Muscle layer of colon (tissue), 2 donors: ENCODE data around the gene MSI2.

Experiments
- H3K27ac ChIP-seq: one replicate; pipeline ENCODE4 v1.7.0; 2013; ENCODE audit warnings: low read depth, mild to moderate bottlenecking, low read length, moderate library complexity
- H3K27me3 ChIP-seq, 2 donors: one replicate each; pipeline ENCODE4 v1.7.0; 2013; ENCODE audit warnings: low read length in 2 of 2, mild to moderate bottlenecking in 2 of 2; ENCODE audit not compliant: insufficient read depth in 2 of 2, control insufficient read depth in 1 of 2
- H3K36me3 ChIP-seq: one replicate; pipeline ENCODE4 v1.7.0; 2013; ENCODE audit warnings: mild to moderate bottlenecking, low read length; ENCODE audit not compliant: insufficient read depth
- H3K4me1 ChIP-seq: one replicate; pipeline ENCODE4 v1.7.0; 2013; ENCODE audit warnings: mild to moderate bottlenecking, low read length; ENCODE audit not compliant: insufficient read depth
- H3K4me3 ChIP-seq, 2 donors: one replicate each; pipeline ENCODE4 v1.7.0; 2013; ENCODE audit warnings: low read length in 2 of 2, low read depth in 1 of 2, mild to moderate bottlenecking in 1 of 2, moderate library complexity in 1 of 2
- H3K9ac ChIP-seq: one replicate; pipeline ENCODE4 v1.7.0; 2013; ENCODE audit warnings: low read length
- H3K9me3 ChIP-seq: one replicate; pipeline ENCODE4 v1.7.0; 2013; ENCODE audit warnings: mild to moderate bottlenecking, low read length
- donor health status: abdominal sarcoma.
- donor health status: Adenocarcinoma of cecum.

The MSI2 gene

DNA sequence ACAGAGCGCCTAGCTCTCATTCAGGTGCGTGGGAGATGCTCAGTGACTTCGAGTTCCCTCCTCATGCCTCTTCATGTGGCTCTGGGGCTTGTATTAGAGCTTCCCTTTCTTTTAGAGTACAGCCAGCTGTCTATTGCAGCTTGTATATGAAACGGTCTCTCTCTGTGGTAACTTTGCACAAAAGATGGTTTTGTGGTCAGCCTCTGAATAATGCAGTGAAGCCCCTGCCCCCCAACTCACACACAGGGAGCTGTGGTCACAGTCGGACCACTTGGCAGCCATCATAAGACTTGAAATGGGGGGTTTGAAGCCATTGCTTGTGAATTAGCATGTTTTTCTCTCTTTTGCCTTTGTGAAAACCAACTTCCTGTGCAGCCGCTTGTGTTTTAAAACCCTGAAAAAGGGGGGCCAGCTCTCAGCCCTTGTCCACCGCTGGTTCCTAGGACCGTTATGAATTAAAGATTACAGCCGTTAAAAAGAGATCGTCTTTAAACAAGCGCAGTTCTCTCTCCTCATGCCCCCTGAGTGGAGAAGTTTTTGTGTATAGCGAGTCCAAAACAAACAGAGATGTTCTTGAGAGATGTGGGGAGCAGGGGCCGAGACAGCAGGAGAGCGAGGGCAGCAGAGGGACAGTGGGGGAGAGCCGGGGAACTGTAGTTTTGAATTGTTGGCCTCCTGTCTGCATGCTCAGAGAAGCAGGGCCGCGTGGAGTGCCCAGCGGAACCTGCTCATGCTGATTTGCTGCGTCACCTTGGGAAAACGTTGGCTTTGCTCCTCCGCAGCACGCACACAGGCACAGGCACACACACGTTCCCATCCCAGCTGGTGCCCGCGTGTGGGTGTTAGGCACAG lies 199.0 kb downstream of the MSI2 start:
- H3K9ac ChIP-seq = no peak overlapping the region
- no peaks in the 10 kb centered on the region for H3K36me3 ChIP-seq
- no peak overlapping the region for H3K4me3 ChIP-seq
- no peaks in the 10 kb centered on the region for H3K9me3 ChIP-seq
- no peaks in the 10 kb centered on the region for H3K27me3 ChIP-seq
- no peak overlapping the region for H3K27ac ChIP-seq
- peaks cover 6% of the 10 kb centered on the region for H3K4me1 ChIP-seq

DNA sequence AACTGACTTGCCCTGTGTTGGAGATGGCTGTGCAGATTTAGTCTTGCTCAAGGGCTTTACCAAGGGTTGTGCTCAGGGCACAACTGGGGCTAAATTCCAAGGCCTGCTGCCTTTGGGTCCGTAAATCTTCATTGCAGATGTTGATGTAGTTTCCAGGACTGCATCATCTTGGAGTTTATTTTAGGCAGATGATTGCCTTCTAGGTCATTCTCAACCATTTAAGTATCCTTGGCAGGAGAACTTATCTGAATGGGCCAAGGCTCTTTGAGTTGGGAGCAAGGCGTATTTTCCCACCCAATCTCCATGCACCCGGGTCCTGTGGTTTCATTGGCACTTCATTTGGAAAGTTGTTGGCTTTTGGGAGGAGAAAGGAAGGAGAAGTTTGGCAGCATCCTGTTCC lies 200.3 kb downstream of the MSI2 start:
- Histone ChIP-seq H3K4me1 (peaks cover 6% of the 10 kb centered on the region), H3K9ac (no peak overlapping the region), H3K9me3 (no peaks in the 10 kb centered on the region), H3K36me3 (no peaks in the 10 kb centered on the region), H3K4me3 (no peak overlapping the region), H3K27me3 (no peaks in the 10 kb centered on the region), H3K27ac (no peak overlapping the region)

DNA sequence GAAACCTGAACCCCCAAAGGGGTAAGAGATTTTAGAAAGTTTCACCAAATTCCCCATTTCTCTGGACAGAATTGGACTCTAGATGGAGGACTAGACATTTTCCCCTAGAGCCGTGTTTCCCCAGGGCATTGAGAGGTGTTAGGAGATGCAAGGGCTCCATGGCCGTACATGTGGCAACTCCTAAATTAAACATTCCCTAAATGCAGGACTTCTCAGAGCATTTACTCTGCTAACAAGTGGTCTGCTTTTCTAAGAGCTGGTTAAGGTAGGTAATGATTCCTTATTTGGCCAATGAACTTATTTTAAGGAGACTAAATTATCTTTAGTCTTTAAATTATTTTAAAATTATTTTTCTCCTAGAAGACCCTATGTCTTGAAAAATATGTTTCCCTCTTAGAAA lies 200.9 kb downstream of the MSI2 start:
- Histone ChIP-seq H3K27me3 (no peaks in the 10 kb centered on the region), H3K4me3 (no peak overlapping the region), H3K27ac (no peak overlapping the region), H3K4me1 (peaks cover 6% of the 10 kb centered on the region), H3K36me3 (no peaks in the 10 kb centered on the region), H3K9me3 (no peaks in the 10 kb centered on the region), H3K9ac (no peak overlapping the region)

DNA sequence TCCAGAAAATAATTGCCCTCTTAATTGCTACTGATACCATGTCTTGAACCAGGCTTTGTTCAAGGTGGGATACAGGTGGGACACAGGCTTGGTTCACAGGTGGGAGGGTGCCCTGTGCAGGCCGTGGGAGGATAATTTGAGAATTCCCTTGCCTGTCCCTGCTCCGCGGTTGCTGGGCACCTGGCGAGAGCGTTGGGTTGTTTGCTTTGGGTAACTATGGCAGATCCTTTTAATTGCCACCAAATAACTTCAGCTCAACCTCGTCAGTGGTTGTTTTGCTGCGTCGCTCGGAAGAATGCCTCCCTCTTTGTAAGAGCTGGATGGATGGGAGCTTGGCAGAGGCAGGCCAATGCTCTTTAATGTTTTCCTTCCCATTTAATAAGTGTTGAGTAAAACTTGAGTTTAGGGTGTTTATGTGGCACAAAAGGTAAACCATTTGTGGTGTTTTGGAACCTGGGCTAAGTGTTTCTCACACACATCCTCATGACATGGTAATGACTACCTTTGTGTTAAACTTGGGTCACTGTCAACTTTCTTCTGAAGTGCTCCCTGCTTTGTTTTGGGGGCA lies 202.5 kb downstream of the MSI2 start:
- Histone ChIP-seq H3K9ac (no peak overlapping the region), H3K4me3 (no peak overlapping the region), H3K27me3 (no peaks in the 10 kb centered on the region), H3K9me3 (no peaks in the 10 kb centered on the region), H3K4me1 (peaks cover 6% of the 10 kb centered on the region), H3K36me3 (no peaks in the 10 kb centered on the region), H3K27ac (no peak overlapping the region)

DNA sequence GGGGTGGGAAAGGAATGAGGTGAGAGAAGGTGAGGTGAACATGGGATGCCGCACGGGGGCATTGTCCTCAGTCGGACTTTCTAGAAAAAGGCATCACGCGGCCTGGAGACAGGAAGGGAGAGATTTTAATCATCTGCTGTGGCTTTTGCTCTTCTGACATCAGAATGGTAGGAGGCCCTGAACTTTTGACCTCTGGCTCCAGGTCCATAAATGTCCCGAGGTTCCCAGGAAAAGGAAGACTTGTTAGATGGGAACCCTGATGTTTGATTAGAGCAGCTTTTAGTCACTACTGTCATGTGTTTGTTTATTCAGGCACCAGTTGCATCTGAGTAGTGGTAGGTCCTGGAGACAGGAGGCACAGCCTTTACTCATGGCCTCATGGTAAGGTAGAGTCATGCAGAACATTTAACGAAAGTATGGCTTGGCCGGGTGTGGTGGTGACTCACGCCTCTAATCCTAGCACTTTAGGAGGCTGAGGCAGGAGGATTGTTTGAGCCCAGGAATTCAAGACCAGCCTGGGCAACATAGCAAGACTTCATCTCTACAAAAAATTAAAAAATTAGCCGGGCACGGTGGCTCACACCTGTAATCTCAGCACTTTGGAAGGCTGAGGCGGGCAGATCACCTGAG lies 203.1 kb downstream of the MSI2 start:
- Histone ChIP-seq H3K36me3 (no peaks in the 10 kb centered on the region), H3K9me3 (no peaks in the 10 kb centered on the region), H3K4me3 (no peak overlapping the region), H3K9ac (no peak overlapping the region), H3K4me1 (peaks cover 6% of the 10 kb centered on the region), H3K27ac (no peak overlapping the region), H3K27me3 (no peaks in the 10 kb centered on the region)

DNA sequence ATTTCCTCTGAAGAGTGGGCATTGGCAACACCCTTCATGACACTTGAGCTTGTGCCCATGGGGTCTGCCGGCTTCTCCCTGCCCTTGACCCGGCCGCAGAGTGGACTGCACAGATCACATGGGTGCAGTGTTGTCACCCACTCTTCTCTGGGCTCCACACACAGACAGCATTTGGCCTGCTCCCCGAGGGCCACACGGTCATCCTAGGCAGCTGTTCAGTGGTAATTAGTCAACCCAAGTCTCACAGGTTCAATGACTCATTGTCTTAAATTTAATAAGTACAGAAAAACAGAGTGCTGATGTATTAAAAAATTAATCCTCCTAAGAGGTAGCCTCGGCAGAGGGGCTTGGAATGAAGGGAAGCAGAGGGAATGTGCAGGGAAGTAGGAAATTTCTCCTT lies 204.8 kb downstream of the MSI2 start:
- no peak overlapping the region for H3K4me3 ChIP-seq
- no peaks in the 10 kb centered on the region for H3K36me3 ChIP-seq
- peaks cover 6% of the 10 kb centered on the region for H3K4me1 ChIP-seq
- H3K9me3 ChIP-seq = no peaks in the 10 kb centered on the region
- no peak overlapping the region for H3K9ac ChIP-seq
- H3K27me3 ChIP-seq = no peaks in the 10 kb centered on the region
- H3K27ac ChIP-seq = no peak overlapping the region

DNA sequence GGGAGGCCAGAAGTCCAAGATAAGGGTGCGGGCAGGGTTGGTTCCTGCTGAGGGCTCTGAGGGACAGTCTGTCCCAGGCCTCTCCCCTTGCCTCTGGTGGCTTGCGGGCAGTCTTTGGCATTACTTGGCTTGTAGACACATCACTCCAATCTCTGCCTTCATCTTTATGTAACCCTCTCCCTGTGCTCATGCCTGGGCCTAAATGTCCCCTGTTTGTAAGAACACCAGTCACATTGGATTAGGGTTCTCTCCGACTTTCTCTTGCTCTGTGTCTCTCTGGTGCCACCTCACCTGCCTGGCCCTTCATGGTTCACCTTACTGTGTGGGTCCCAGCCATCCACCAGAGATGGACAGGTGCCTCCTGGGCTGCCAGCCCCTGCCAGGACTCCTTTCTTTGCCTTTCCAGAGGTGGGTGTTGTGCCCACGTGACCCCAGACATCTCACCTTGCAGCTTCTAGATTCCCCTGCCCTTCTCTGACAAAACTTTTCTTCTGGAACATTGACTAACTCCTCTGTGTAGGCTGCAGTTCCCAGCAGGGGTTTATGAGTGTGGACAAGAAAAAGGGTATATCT lies 205.8 kb downstream of the MSI2 start:
- no peak overlapping the region for H3K4me3 ChIP-seq
- H3K9me3 ChIP-seq = no peaks in the 10 kb centered on the region
- H3K27ac ChIP-seq = no peak overlapping the region
- no peaks in the 10 kb centered on the region for H3K27me3 ChIP-seq
- H3K4me1 ChIP-seq = no peaks in the 10 kb centered on the region
- H3K36me3 ChIP-seq = no peaks in the 10 kb centered on the region
- H3K9ac ChIP-seq = no peak overlapping the region

DNA sequence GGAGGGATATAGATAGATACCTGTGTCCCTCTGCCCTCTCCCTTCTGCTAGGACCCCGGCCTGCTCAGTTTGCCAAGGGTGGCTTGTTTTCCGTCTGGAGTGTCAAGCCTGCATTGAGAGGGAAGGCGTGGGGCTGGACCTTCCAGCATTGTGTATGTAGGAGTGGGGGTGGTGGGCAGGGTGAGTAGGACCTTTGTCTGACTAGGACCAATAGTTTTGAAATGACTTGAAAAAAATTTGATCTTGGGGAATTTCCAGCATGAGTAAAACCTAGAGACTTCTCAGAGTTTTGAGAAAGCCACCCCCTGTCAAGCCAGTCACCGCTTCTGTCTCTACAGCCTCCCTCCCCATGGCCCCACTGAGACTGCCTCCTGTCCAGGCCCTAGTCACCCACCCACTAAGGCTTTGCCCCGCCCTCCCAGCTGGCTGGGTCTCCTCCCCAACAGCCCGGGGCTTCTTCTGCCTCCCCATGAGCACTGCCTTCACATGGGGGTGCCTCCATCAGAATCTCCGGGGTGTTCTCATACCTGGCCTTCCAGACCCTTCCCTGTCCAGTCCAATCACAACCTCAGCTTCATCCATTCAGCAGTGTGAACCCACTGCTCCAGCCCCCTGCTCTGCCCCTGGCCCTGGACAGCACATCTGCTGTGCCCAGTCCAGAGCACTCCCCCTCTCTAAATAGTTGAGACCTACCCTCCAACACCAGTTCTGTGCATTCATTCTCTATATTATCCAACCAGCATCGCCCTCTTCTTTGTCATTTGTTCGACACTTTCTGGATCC lies 207.0 kb downstream of the MSI2 start:
- Histone ChIP-seq H3K9ac (no peak overlapping the region), H3K9me3 (no peaks in the 10 kb centered on the region), H3K4me3 (no peak overlapping the region), H3K4me1 (no peaks in the 10 kb centered on the region), H3K27ac (no peak overlapping the region), H3K27me3 (no peaks in the 10 kb centered on the region), H3K36me3 (no peaks in the 10 kb centered on the region)

DNA sequence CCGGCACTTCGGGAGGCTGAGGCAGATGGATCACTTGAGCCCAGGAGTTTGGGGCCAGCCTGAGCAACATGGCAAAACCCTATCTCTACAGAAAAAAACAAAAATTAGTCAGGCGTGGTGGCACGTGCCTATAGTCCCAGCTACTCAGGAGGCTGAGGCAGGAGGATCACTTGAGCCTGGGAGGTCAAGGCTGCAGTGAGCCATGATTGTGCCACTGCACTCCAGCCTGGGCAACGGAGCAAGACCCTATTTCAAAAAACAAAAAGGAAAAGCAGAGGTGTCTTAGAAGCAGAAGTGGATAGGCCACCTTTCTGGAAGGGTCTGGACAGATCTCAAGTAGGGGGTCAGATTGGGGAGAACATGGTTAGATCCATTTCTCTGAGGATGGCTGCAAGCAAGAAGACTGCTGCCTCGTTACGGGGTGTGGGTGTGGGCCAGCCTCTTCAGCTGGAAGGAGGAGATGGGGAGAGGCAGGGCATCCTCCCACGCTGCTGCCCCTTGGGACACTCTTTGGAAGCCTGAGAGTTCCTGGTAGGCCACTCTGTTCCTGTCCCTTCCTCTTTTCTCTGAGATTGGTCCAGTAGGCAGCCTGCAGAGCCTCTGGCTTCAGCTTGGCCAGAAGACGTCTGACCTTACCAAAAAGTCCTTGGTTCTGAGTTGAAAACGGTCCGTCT lies 208.0 kb downstream of the MSI2 start:
- no peaks in the 10 kb centered on the region for H3K9me3 ChIP-seq
- no peaks in the 10 kb centered on the region for H3K27me3 ChIP-seq
- no peaks in the 10 kb centered on the region for H3K4me1 ChIP-seq
- no peak overlapping the region for H3K9ac ChIP-seq
- no peak overlapping the region for H3K27ac ChIP-seq
- H3K4me3 ChIP-seq = no peak overlapping the region
- H3K36me3 ChIP-seq = no peaks in the 10 kb centered on the region

DNA sequence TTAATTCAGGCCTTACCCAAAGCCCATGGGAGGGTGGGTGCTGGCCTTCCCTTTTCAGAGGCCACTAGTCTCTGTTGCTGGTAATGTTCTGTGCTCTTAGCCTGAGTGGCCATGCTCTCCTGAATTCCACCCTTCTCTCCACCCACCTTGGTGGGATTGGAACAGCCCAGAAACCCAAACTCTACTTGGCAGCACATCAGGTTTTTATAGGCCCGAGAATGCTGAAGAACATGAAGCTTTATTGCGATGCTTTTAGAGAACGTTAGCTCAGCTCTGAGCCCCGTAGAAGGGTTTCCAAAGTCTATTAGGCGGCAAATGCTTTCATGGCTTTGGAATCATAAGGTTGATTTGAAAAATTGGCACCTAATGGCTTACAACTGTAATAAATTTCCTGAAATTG lies 209.3 kb downstream of the MSI2 start:
- H3K36me3 ChIP-seq = no peaks in the 10 kb centered on the region
- no peak overlapping the region for H3K9ac ChIP-seq
- no peak overlapping the region for H3K4me3 ChIP-seq
- H3K27ac ChIP-seq = no peak overlapping the region
- no peaks in the 10 kb centered on the region for H3K27me3 ChIP-seq
- H3K9me3 ChIP-seq = no peaks in the 10 kb centered on the region
- H3K4me1 ChIP-seq = no peaks in the 10 kb centered on the region
